ENCODE results near the gene RHBDF2.

GRCh38 chr17:76541739-76542454, 40.7 kb upstream of the RHBDF2 start:
- TF ChIP-seq CTCF (IDR thresholded peaks at IDR 0.05; ENCODE audit: low read length) (no peak), EZH2 (optimal IDR thresholded peaks at IDR 0.05; ENCODE audit: low read depth, low read length) (no peak)

Data from MM.1S (cell line).